ENCODE measurements around the gene HSPBAP1.
"Not testable (repeated sequence)": the region's sequence is repeated elsewhere in the genome, so short reads cannot be mapped to it uniquely, and the experiment has no call there.

The HSPBAP1 gene

GRCh38 chr3:122785231-122785630 is 8.4 kb downstream of the HSPBAP1 start:
- no peak for DNase-seq (ENCODE audit: low read depth in 2 of 2)

- DNase-seq (ENCODE audit: low read depth in 2 of 2): no peak
Observed at GRCh38 chr3:122784436-122784835, 9.2 kb downstream of the HSPBAP1 start.

GRCh38 chr3:122782804-122783203 is 10.8 kb downstream of the HSPBAP1 start:
- DNase-seq (ENCODE audit: low read depth in 2 of 2): no peak

- DNase-seq (ENCODE audit: low read depth in 2 of 2): no peak
Observed at GRCh38 chr3:122777563-122777962, 16.1 kb downstream of the HSPBAP1 start.

GRCh38 chr3:122776675-122777468 is 16.8 kb downstream of the HSPBAP1 start:
- DNase-seq (ENCODE audit: low read depth in 2 of 2): no peak

- no peak for DNase-seq (ENCODE audit: low read depth in 2 of 2)
Observed at GRCh38 chr3:122774564-122774963, 19.1 kb downstream of the HSPBAP1 start.

- DNase-seq (ENCODE audit: low read depth in 2 of 2): no peak
Observed at GRCh38 chr3:122773944-122774509, 19.6 kb downstream of the HSPBAP1 start.

- DNase-seq (ENCODE audit: low read depth in 2 of 2): no peak
Observed at GRCh38 chr3:122772827-122773226, 20.8 kb downstream of the HSPBAP1 start.

GRCh38 chr3:122770521-122771202 is 23.0 kb downstream of the HSPBAP1 start:
- DNase-seq (ENCODE audit: low read depth in 2 of 2): no peak

GRCh38 chr3:122767540-122768372 is 25.9 kb downstream of the HSPBAP1 start:
- DNase-seq (ENCODE audit: low read depth in 2 of 2): no peak

GRCh38 chr3:122766430-122766829 is 27.2 kb downstream of the HSPBAP1 start:
- no peak for DNase-seq (ENCODE audit: low read depth in 2 of 2)

- no peak for DNase-seq (ENCODE audit: low read depth in 2 of 2)
Observed at GRCh38 chr3:122760453-122761271, 33.0 kb downstream of the HSPBAP1 start.

GRCh38 chr3:122758877-122759560 is 34.6 kb downstream of the HSPBAP1 start:
- no peak for DNase-seq (ENCODE audit: low read depth in 2 of 2)

- DNase-seq (ENCODE audit: low read depth in 2 of 2): no peak
Observed at GRCh38 chr3:122755491-122755890, 38.1 kb downstream of the HSPBAP1 start.

GRCh38 chr3:122754929-122755328 is 38.7 kb downstream of the HSPBAP1 start:
- DNase-seq (ENCODE audit: low read depth in 2 of 2): no peak

- DNase-seq (ENCODE audit: low read depth in 2 of 2): no peak
Observed at GRCh38 chr3:122748347-122748746, 45.3 kb downstream of the HSPBAP1 start.

GRCh38 chr3:122747295-122747694 is 46.3 kb downstream of the HSPBAP1 start:
- DNase-seq (ENCODE audit: low read depth in 2 of 2): not testable (repeated sequence)

- DNase-seq (ENCODE audit: low read depth in 2 of 2): no peak
Observed at GRCh38 chr3:122745369-122746021, 48.1 kb downstream of the HSPBAP1 start.

- DNase-seq (ENCODE audit: low read depth in 2 of 2): no peak
Observed at GRCh38 chr3:122743581-122744120, 50.0 kb downstream of the HSPBAP1 start.

GRCh38 chr3:122742234-122742633 is 51.4 kb downstream of the HSPBAP1 start:
- no peak for DNase-seq (ENCODE audit: low read depth in 2 of 2)

Data from activated CD8-positive, alpha-beta memory T cell treated with anti-CD3 and anti-CD28 coated beads for 4 hours (primary cell).